IgD-negative memory B cell (primary cell): ENCODE measurements around the gene CCDC82. TPM values are rescaled to one million over a fixed set of nuclear protein-coding genes. Genes with fewer than 3 reads are reported as not detected.
A peak's percentile ranks its signal among the peaks of the same experiment; 100 is the strongest.

ENCODE experiments used
- H3K27ac Mint-ChIP-seq, 3 donors: one replicate each; pipeline ENCODE4 v1.8.0; 2020 to 2022; ENCODE audit warnings: mild to moderate bottlenecking in 3 of 3, mixed read lengths in 3 of 3, moderate library complexity in 1 of 3
- H3K27me3 Mint-ChIP-seq: one replicate; pipeline ENCODE4 v1.8.0; 2021; ENCODE audit warnings: mixed read lengths
- H3K36me3 Mint-ChIP-seq: one replicate; pipeline ENCODE4 v1.8.0; 2020; ENCODE audit warnings: mild to moderate bottlenecking, mixed read lengths
- H3K4me1 Mint-ChIP-seq, 3 donors: one replicate each; pipeline ENCODE4 v1.8.0; 2020 to 2022; ENCODE audit warnings: mixed read lengths in 3 of 3, mild to moderate bottlenecking in 1 of 3
- H3K4me3 Mint-ChIP-seq, 4 donors: one replicate each; pipeline ENCODE4 v1.8.0; 2020 to 2022; ENCODE audit warnings: mild to moderate bottlenecking in 4 of 4, mixed read lengths in 4 of 4, moderate library complexity in 3 of 4
- H3K9me3 Mint-ChIP-seq, 3 donors: one replicate each; pipeline ENCODE4 v1.8.0; 2020 to 2021; ENCODE audit warnings: mixed read lengths in 3 of 3, mild to moderate bottlenecking in 1 of 3
- polyA plus RNA-seq: library from polyadenylated mRNA; unstranded; fragments of 300-500 nt; fragmentation: Illumina TruSeq; gene quantifications from one replicate; pipeline ENCODE4 v1.2.3, GENCODE V29; 2021

Gene CCDC82
- polyA plus RNA-seq, 1 donor from 2014 or later, result 24.0 TPM

DNA sequence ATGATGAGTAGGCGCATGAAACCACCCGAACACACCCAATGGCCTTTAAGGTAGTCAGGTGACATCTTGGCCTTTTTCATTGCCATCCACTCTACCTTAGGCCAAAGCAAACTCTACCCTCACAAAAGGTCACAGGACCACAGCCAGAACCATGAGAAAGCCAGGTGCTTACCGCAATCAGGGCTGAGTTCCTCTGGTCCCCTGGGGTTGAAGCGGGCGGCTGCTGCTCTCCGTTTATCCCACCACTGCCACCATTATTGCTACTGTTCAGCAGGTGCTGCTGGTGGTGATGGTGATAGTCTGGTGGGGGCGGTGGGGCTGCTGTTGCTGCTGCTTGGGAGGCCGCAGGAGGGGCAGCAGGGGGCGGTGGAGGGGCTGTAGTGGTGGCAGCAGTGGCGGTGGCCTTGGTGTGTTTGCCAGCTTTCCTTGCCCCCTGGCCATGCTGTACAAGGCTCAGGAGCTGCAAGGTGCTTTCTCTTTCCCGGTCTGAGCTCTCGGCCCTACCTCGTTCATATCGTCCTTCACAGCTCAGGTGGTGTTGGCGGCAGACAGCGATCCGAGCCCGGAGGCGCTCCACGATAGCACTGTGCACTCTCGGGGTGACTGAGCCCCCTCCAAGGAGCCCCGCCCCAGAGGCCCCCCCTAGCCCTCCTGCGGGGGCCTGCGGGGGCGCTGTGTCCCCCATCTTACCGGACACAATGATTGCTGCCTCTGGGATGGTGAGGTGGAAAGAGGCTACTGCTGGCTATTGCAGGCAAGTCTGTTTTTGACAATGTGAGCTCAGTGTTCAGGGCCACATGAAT, 48.3 kb downstream of the CCDC82 start:
- H3K9me3 Mint-ChIP-seq, result no peaks in the 10 kb centered on the region
- H3K36me3 Mint-ChIP-seq, result peaks cover 1% of the 10 kb centered on the region
- peaks cover 34 to 49% (median 38%) of the 10 kb centered on the region in 3 donors for H3K4me1 Mint-ChIP-seq
- H3K27ac Mint-ChIP-seq, result peak overlapping the region; percentile 43 to 96 (median 94)
- H3K4me3 Mint-ChIP-seq, result peak overlapping the region; percentile 92 to 99 (median 96)
- peaks cover 2% of the 10 kb centered on the region for H3K27me3 Mint-ChIP-seq

DNA sequence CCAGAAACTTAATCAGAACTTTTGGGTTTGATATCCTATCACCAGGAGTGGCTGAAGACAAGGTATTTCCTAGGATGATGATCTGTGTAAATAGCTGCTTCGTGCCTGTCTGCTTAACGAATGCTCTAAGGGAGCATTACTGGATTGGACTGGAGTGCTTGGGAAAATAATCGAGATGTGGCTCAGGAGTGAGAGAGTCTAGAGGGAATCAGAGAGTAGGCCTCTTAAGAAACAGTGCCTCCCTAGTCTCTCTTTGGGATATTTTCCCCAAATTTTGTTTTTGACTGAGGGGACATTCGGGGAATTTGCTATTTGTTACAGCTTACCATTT, 49.2 kb downstream of the CCDC82 start:
- Mint-ChIP-seq H3K9me3 (no peaks in the 10 kb centered on the region), H3K4me3 (peak overlapping the region; percentile 92 to 99 (median 96)), H3K36me3 (peaks cover 1% of the 10 kb centered on the region), H3K4me1 (peaks cover 35 to 54% (median 47%) of the 10 kb centered on the region in 3 donors), H3K27ac (peak overlapping the region; percentile 43 to 96 (median 94)), H3K27me3 (peaks cover 2% of the 10 kb centered on the region)

DNA sequence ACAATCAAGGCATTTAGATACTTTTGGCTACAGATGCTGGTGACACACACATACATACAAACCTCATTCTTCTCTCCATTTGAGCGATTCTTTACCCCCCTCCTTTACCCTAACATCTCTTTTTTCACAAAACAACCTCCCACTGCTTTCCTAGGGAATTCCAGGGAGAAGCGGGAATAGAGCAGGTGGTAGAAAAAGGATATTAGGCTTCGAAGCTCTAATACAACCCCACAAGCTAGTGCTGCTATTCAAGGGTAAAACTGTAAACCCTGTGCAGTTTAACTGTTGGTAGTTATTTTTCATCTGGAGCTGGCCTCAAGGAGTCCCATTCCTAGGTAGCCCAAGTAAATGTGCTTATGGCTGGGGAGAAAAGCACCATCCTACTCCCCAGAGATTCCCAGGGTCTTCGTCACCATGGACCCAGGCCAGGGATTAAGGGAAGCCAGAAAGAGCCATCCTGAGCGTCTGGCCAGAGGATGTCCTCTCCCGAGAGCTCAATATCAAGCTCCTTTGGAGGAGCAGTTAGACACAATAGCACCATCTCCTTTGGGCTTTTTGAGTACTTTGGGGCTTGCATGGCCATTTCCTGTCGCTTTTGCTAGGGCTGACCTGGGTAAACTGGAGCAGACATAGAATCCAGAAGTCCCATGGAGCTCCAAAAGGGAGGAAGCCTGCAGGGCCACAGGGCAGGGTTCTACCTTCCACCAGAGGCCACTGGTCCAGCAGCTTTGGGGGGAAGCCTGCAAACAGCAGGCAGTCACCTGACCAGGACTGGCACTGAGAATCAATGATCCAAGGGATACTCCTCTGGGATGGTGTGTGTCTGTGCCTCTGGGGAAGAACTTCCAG, 49.8 kb downstream of the CCDC82 start:
- no peaks in the 10 kb centered on the region for H3K9me3 Mint-ChIP-seq
- peaks cover 2% of the 10 kb centered on the region for H3K27me3 Mint-ChIP-seq
- H3K4me1 Mint-ChIP-seq, result peaks cover 38 to 59% (median 53%) of the 10 kb centered on the region in 3 donors
- H3K4me3 Mint-ChIP-seq, result peak overlapping the region; percentile 92 to 99 (median 96)
- H3K36me3 Mint-ChIP-seq, result peaks cover 1% of the 10 kb centered on the region
- H3K27ac Mint-ChIP-seq, result peak overlapping the region; percentile 76 to 96 (median 89)

- H3K4me3 Mint-ChIP-seq, result peak overlapping the region; percentile 92 to 96 (median 95)
- H3K4me1 Mint-ChIP-seq, result peaks cover 38 to 64% (median 54%) of the 10 kb centered on the region in 3 donors
- H3K36me3 Mint-ChIP-seq, result peaks cover 1% of the 10 kb centered on the region
- H3K27ac Mint-ChIP-seq, result peak overlapping the region; percentile 76 to 96 (median 89)
- no peaks in the 10 kb centered on the region for H3K9me3 Mint-ChIP-seq
- peaks cover 2% of the 10 kb centered on the region for H3K27me3 Mint-ChIP-seq
These were observed 50.6 kb downstream of the CCDC82 start for GRCh38 chr11:96338910-96339705.

DNA sequence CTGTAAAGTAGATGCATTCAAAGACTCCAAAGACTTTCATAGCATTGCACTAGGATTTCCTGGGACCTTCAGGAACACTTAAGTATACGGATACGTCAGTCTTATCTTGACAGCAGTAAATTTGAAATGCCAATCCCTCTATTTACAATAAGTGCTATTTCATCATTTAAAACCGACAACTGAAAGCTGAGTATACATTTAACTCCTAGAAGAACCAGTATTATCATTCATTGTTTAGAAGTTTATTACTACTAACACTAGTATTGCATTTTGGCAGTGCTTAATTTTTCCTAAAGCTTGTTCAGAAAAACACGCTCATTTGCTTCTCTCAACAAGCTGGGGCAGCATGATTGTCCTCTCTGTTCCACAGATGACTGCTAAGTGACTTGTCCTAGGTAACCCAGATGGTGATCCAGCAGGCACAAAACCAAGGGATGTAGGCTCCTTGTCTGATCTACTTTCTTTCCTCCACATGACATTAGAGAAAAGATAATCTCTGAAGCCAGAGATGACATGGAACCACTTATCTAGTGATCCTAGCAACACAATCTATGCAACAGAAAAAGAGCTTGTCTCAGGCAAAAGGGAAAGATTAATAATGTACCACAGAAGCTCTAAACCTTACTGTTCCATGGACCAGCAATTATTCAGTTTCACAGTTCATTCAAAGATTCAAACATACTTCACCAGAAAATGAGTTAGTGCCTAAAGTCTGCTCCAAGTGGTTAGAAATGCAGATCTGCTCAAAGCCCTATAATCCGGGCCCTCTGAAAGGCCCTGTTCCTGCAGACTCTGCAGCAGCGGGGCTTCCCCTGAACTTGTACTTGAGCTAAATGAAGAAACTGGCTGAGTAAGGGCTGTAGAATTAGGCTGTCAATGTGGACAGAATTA, 51.9 kb downstream of the CCDC82 start:
- Mint-ChIP-seq H3K4me3 (peak overlapping the region; percentile 67 to 94 (median 84)), H3K27ac (peak overlapping the region in 2 of 3 donors; percentile 42 to 88), H3K36me3 (peaks cover 1% of the 10 kb centered on the region), H3K4me1 (peaks cover 36 to 62% (median 50%) of the 10 kb centered on the region in 3 donors), H3K9me3 (no peaks in the 10 kb centered on the region), H3K27me3 (peaks cover 2% of the 10 kb centered on the region)

GRCh38 chr11:96335388-96335787, 54.3 kb downstream of the CCDC82 start:
- Mint-ChIP-seq H3K27ac (no peak overlapping the region), H3K9me3 (no peaks in the 10 kb centered on the region), H3K36me3 (peaks cover 4% of the 10 kb centered on the region), H3K27me3 (peaks cover 2% of the 10 kb centered on the region), H3K4me1 (peaks cover 40 to 69% (median 55%) of the 10 kb centered on the region in 3 donors), H3K4me3 (peak overlapping the region in 1 of 4 donors; percentile 52)

- Mint-ChIP-seq H3K27ac (no peak overlapping the region), H3K4me1 (peaks cover 36 to 68% (median 55%) of the 10 kb centered on the region in 3 donors), H3K9me3 (no peaks in the 10 kb centered on the region), H3K4me3 (no peak overlapping the region), H3K27me3 (no peaks in the 10 kb centered on the region), H3K36me3 (peaks cover 2% of the 10 kb centered on the region)
These were observed 55.5 kb downstream of the CCDC82 start for GRCh38 chr11:96334219-96334618.

DNA sequence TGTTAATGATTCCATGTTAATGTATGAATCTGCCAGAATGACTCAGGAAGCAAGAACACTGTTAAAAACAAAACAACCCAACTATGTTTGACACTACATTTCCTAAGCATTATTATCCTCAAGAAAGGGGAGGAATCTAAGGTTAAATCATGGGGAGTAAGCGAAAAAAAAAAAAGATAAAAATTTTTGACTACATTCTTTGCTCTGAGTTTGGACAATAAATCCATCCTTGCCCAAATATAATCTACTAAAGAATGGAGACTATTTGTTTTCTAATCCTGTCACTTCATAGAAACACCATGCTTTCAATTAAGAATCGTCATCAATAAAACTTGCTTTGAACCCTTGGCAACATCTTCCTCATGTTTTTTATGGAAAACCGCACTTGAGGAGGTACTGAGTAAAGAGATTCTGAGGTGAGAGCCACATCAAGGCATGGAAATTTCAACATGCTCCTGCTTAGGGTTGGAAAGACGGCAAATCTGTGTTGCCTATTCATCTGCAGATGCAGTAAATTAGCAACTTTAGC, 56.5 kb downstream of the CCDC82 start:
- H3K27me3 Mint-ChIP-seq, result no peaks in the 10 kb centered on the region
- peak overlapping the region in 1 of 3 donors; percentile 11 for H3K27ac Mint-ChIP-seq
- H3K4me3 Mint-ChIP-seq, result no peak overlapping the region
- peaks cover 26 to 60% (median 57%) of the 10 kb centered on the region in 3 donors for H3K4me1 Mint-ChIP-seq
- no peaks in the 10 kb centered on the region for H3K9me3 Mint-ChIP-seq
- peaks cover 7% of the 10 kb centered on the region for H3K36me3 Mint-ChIP-seq

DNA sequence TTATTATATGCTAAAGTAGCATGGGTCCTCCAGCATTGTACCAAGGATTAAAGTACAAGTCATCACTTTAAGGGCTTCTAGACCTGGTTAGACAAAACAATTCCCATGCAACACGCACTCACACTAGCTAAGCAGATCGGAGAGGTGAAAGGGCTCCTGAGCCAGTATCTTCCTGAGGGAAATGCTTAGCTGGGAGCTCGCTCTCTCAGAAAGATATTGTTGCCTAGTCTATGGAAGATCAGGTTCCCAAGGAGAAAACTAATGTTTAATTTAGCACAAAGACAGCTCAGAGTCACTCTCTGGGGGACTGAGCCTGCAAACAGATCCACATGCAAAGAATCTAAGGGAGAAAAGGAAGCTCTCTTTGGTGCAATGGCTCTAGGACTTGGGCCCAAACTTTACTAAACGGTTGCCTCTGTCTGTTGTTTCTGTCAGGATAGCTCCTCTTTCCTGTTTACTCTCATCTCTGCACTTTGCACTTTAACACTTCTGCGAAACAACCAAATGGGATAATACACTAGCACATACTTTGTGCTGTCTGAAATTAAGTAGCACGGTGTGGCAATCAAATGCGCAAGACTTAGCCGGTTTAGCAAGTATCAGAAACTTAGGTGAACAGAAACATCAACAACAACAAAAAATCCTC, 57.5 kb downstream of the CCDC82 start:
- Mint-ChIP-seq H3K27me3 (no peaks in the 10 kb centered on the region), H3K27ac (no peak overlapping the region), H3K4me1 (peaks cover 20 to 50% (median 47%) of the 10 kb centered on the region in 3 donors), H3K4me3 (peak overlapping the region in 1 of 4 donors; percentile 10), H3K9me3 (no peaks in the 10 kb centered on the region), H3K36me3 (peaks cover 7% of the 10 kb centered on the region)

DNA sequence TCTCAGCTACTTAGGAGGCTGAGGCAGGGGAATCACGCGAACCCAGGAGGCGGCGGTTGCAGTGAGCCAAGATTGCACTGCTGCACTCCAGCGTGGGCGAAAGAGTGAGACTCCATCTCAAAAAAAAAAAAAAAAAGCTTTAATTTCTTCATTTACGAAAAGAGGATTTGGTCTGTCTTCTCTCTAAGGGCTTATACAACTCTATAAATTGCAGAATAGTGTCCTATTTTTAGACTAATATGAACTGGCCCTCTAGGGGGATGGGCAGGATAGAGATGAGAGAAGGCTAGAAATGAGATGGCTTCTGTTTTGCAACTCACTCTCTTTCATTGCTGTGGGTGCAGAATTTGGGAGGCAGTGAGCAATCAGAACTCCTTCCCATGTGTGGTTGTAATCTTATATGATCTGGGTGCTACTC, 58.0 kb downstream of the CCDC82 start:
- no peak overlapping the region for H3K27ac Mint-ChIP-seq
- peaks cover 22 to 48% (median 47%) of the 10 kb centered on the region in 3 donors for H3K4me1 Mint-ChIP-seq
- H3K4me3 Mint-ChIP-seq, result peak overlapping the region in 1 of 4 donors; percentile 7
- H3K27me3 Mint-ChIP-seq, result no peaks in the 10 kb centered on the region
- peaks cover 7% of the 10 kb centered on the region for H3K36me3 Mint-ChIP-seq
- no peaks in the 10 kb centered on the region for H3K9me3 Mint-ChIP-seq

- no peaks in the 10 kb centered on the region for H3K27me3 Mint-ChIP-seq
- H3K4me3 Mint-ChIP-seq, result peak overlapping the region in 1 of 4 donors; percentile 76
- H3K4me1 Mint-ChIP-seq, result peaks cover 22 to 47% (median 44%) of the 10 kb centered on the region in 3 donors
- no peaks in the 10 kb centered on the region for H3K9me3 Mint-ChIP-seq
- H3K27ac Mint-ChIP-seq, result no peak overlapping the region
- peaks cover 7% of the 10 kb centered on the region for H3K36me3 Mint-ChIP-seq
These were observed 59.2 kb downstream of the CCDC82 start for GRCh38 chr11:96330511-96330859.

- no peaks in the 10 kb centered on the region for H3K9me3 Mint-ChIP-seq
- no peak overlapping the region for H3K27ac Mint-ChIP-seq
- peak overlapping the region in 1 of 4 donors; percentile 50 for H3K4me3 Mint-ChIP-seq
- peaks cover 7% of the 10 kb centered on the region for H3K36me3 Mint-ChIP-seq
- H3K27me3 Mint-ChIP-seq, result no peaks in the 10 kb centered on the region
- peaks cover 23 to 45% (median 44%) of the 10 kb centered on the region in 3 donors for H3K4me1 Mint-ChIP-seq
These were observed 59.7 kb downstream of the CCDC82 start for GRCh38 chr11:96329855-96330510.

GRCh38 chr11:96329419-96329818, 60.3 kb downstream of the CCDC82 start:
- H3K27me3 Mint-ChIP-seq, result no peaks in the 10 kb centered on the region
- H3K36me3 Mint-ChIP-seq, result peaks cover 7% of the 10 kb centered on the region
- no peaks in the 10 kb centered on the region for H3K9me3 Mint-ChIP-seq
- H3K4me3 Mint-ChIP-seq, result no peak overlapping the region
- H3K27ac Mint-ChIP-seq, result no peak overlapping the region
- peaks cover 25 to 46% (median 42%) of the 10 kb centered on the region in 3 donors for H3K4me1 Mint-ChIP-seq
